Medulla oblongata (tissue), 1 donor: ENCODE results near the gene SPINK5.
"Not testable (repeated sequence)": the region's sequence is repeated elsewhere in the genome, so short reads cannot be mapped to it uniquely, and the experiment has no call there.

ENCODE experiments used
- DNase-seq: peaks from one replicate; pipeline ENCODE4 v3.0.0-alpha.2; 2015; ENCODE audit errors: extremely low spot score

The SPINK5 gene

DNA sequence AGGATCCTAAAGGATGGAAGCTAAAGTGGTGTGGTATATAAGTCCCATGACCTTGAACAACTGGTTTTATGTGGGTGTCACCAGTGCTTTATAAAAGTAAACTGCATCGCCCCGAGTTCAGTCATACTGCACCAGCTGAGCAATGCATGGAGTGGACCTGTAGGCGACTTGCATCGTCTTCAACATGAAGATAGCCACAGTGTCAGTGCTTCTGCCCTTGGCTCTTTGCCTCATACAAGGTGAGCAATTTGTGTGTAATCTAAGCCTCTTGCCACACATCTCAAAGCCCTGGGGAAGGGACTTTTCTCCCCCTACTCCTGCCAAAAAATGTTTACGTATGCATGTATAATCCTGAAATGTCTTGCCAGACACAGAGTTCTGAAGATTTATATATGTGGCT is at the start of gene SPINK5:
Gene SPINK5 (plus strand): TSS at position 120 of the 400 bp plus-strand sequence. CDS start 65 bp downstream, at position 185.
- no peak for DNase-seq

- DNase-seq: no peak
These were observed 49.5 kb upstream of the SPINK5 start for GRCh38 chr5:148014276-148014675.

DNA sequence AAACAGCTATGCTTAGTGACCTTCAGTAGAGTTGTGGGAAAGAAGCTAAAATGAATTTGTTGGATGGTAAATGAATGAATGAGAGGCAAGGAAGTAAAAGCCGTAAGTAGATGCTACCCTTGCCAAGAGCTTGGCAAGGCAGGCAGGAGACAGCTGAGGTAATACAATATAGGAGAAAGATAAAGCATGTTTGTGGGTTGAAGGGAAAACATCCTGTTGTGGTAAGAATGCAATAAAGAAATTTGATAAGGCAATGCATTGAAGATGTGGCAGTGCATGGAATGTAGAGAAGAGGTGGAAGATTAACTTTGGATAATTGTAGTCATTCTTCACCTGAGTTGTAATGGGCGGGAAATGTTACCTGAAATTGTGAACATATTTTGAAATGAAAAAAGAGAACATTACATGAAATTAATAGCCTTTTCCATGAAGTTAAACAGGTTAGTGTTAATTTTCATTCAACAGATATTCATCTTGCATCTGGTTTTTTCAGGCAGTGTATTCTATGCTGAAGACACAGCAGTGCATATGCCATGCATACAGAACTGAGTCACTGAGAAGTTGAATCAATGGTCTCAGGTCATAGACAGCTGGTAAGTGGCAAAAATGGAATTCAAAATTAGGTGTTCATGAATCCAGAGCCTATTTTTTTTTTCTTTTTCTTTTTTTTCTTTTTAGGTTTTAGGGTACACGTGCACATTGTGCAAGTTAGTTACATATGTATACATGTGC is 43.4 kb upstream of the SPINK5 start:
- DNase-seq: no peak

- no peak for DNase-seq
These were observed 36.3 kb upstream of the SPINK5 start for GRCh38 chr5:148027505-148027904.

GRCh38 chr5:148029131-148029530 is 34.6 kb upstream of the SPINK5 start:
- DNase-seq: no peak

DNA sequence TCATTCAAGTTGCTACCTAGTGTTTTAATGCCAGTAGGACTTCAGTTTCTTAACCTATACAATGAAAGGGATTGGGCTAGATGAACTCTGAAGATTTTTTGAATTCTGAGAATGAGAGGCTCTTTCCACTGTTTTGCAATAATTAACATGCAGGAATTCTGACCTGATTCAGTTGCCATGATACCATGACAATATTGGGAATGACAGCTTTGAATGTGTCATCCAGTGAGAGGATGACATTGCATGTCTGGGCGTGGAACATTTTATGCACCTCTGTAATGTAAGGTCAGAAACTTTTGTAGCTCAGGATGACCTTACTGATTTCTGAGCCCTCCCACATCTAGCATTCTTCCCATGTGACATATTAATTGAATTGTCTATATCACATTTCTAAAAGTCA is 30.6 kb upstream of the SPINK5 start:
- no peak for DNase-seq

- DNase-seq: no peak
These were observed 28.1 kb upstream of the SPINK5 start for GRCh38 chr5:148035676-148036075.

GRCh38 chr5:148042881-148043280 is 20.9 kb upstream of the SPINK5 start:
- DNase-seq: no peak

DNA sequence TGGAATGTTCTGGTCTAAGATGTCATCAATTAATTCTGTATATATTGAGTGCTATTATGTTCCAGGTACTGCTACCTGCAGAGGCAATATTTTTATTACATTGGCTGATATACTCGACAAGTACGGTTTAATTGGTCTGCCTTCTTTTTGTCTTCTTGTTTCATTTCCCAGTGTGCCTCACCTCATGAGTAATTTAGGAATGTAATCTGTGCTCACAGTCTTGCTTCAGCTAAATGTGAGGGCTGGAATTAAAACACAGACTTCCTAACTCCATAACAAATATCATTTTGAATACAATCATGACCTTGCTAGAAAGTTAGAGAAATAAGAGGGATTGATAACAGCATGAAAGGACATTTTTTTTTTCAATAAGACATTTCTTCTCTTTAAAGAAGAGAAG is 20.1 kb upstream of the SPINK5 start:
- no peak for DNase-seq

- DNase-seq: not testable (repeated sequence)
These were observed 8.6 kb upstream of the SPINK5 start for GRCh38 chr5:148055160-148055559.

DNA sequence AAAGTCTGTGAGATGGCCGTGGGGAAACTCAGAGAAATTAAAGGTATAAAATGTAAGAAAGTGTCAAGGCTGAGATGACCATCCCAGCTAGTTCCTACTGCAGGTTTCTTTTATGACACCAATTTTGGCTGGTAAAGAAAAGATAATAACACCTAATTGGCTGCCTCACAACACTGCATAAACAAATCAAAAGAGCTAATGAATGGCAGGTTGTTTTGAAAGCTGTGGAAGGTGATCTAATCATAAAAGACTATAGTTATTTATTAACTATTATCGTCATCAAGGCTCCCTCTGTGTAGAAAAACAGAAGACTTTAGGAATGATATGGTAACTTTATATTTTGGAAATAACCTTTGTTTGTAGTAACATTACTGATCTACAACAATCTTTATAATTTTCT is 3.5 kb upstream of the SPINK5 start:
- DNase-seq: no peak

DNA sequence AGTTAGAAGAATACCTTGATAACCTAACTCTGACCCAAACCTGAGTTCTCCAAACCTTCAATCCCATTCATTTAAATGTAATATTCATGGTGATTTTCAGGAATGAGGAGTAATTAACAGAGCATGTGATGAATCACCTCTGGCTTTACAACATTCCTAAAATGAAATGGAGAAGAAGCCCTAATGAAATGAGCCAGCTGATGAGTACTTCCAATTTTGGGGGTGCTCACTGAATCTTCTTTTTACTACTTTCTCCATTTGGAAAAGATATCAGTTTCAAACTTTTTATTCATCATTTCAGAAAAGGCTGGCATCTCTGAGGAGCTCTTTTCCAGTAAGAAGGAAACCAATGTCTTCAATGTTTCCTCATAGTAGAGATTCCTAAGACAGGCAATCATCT is 2.9 kb upstream of the SPINK5 start:
- no peak for DNase-seq

GRCh38 chr5:148070621-148071020 is 6.8 kb downstream of the SPINK5 start:
- no peak for DNase-seq

DNA sequence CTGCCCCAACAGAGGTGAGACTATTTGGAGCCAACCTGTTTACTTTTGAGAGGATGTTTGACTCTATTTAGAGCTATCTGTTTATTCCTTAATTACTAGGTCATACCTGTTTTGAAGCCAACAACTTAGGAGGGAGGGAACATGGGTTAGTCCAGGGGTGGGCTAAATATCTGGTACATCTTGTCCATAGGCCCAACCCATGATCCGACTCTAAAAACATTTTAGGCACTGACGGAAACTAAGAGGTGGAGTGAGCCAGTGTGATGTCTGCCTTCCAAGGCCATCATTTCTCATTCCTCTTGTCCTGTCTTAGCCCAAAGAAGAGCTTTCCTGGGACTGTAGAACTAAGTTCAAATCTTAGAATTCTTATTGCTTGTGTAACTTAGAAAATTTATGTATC is 8.4 kb downstream of the SPINK5 start:
- DNase-seq: no peak

DNA sequence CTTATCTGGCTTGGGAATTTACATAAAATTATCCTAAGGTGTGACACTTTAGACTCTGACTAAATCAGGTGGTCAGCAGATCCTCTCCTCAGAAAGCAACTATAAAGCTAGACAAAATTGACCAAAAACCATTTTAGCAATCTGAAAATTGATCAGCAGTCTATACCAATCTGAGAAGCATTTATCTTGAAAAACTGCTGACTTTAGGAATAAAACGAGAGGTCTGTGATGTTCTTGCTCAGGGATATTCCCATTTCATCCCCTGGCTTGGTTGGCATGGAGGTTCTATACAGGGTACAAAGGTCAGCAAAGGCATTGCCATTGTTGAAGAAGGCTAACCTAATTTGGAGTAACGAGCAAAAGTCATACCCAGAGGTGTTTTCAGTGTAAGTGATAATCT is 11.7 kb downstream of the SPINK5 start:
- DNase-seq: no peak

DNA sequence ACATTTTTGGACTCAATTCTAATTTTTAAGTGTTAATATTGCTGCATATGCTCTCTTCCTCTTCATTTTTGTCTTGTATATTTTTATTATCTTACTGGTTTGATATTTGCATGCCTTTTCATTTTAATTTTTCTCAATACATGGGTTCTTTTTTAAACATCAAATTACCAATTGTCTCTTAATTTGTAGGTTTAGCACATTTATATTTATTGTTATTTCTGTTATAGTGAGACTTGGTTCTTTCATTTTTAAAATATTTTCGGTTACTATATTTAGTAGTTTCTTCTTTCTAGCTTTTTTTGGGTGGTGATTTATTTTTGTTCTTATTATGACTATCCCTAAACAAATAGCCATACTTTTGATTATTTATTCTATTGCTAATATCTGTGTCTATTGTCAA is 19.4 kb downstream of the SPINK5 start:
- no peak for DNase-seq

DNA sequence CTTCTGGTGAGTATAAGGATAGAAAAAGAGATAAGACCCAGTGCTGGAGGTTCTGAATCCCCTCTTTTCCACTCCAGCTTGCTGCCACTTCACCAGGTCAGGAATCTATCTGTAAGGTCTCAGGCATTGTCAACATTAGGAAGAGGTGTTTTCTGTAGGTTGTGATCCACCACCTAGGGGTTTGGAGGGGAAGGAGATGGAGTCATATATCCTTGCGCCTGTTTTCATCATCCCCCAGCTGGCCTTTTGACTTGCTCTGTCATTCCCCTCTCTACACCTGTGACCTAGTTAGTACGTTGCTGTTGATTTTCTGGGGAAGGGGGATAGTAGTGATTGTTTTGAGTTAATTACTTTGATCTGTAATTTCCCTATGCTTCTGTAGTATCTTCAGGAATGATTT is 20.5 kb downstream of the SPINK5 start:
- DNase-seq: no peak

GRCh38 chr5:148085310-148085709 is 21.5 kb downstream of the SPINK5 start:
- no peak for DNase-seq

- DNase-seq: no peak
These were observed 22.4 kb downstream of the SPINK5 start for GRCh38 chr5:148085977-148086705.

DNA sequence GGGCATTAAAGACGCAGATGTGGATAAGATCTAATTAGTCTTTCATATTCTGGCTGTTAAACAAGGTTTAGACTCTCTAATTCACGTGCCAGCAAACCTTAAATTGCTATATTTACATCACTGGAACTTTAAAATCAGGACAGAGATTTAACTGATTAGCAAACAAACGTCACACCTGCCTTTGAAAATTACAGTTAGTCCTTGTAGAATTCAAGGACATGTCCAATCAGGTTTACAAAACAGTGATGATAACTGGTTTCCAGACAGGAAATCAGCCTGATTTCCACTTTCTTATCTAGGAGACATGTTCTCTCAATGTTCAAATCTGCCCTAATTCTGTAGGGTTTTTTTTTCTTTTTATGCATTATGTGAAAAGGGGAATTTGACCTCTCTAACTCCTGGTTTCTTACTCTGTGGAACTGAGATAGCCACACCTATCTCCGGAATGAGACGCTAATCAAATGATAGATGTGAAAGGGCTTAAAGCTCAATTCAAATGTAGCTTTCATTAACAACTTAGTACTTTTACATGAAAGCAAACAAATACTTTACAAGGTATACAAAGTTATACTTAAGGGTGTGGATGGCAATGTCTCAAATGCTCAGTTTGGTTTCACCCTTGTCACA is 26.5 kb downstream of the SPINK5 start:
- DNase-seq: no peak

DNA sequence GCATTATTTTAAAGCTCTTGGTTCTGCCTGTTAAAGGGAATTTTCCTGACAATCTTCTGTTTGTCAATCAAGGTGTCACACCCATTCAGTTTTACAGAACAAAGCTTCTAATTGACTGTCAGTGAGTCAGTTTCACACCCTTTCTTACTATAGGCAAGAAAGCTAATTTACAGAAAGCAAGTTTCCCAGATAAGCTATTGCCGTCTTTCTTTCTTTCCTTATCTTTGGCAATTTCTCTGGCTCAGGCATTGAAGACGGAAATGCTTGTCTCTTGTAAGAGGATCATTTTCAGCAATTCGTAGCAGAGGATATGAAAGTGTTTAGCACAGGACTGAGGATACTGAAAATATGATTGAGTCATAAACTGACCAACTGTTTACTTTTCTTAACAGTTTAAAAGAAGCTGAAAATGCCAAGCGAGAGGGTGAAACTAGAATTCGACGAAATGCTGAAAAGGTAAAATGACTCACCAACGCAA is 27.0 kb downstream of the SPINK5 start:
- DNase-seq: no peak

DNA sequence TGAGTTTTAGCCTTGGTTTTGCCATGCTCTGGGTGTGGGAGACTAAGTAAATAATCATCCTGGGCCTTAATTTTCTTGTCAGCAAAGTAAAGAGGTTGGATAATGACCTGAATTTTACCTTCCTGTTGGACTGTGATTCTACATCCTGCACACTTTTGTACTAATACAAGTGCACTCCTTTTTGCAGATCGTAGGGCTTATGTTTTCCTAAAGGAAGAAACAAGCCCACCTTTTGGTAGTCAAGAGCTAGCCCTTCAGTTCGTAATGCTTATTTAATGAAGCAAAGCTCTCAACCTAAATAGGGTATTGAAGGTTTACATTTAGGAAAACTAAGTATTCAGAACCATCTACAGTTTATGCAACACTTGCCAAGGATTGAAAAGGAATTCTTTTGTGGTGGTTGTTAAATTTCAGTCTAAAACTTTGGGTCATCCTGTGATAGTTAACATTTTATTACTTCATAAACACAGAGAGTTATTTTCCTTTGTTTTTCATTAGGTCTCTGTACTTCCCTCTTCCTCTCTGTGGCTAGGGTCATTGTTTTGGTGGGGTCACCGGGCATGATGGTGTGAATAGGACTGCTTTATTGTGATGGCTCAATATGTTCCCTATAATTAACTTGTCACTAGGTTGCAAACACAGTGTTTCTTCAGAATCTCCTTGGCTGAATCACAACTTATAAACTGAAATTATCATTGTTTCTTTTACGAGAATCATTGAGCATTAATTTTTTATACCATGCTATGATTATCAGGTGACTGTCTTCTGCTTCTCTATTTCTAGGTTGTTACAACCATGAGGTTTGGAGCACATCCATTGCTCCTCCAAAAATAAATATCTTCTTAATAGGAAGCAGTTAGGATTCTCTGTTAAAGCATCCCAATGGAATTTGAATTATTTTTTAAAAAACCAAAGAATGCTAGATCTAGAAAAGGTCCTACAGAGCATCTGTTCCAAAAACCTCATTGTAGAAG is 28.5 kb downstream of the SPINK5 start:
- DNase-seq: no peak
